HepG2 (cell line): ENCODE data around the gene KATNA1. TPM values are rescaled to one million over a fixed set of nuclear protein-coding genes. Genes with fewer than 3 reads are reported as not detected.
A peak's percentile ranks its signal among the peaks of the same experiment; 100 is the strongest.

Source experiments
- DPF2 ChIP-seq: sonication (generic); formaldehyde crosslinking; IDR thresholded peaks from 2 replicates; pipeline ENCODE4 v1.4.0; 2020; ENCODE audit warnings: mild to moderate bottlenecking, low read depth, missing genetic modification reagents, borderline replicate concordance
- GATA4 ChIP-seq: sonication (generic); IDR thresholded peaks from 2 replicates; pipeline ENCODE4 v1.6.1; 2016; ENCODE audit warnings: antibody characterized with exemption, low read depth, borderline replicate concordance
- IKZF4 ChIP-seq: sonication (generic); formaldehyde crosslinking; IDR thresholded peaks from 2 replicates; pipeline ENCODE4 v1.5.1; 2020; ENCODE audit warnings: borderline replicate concordance, mild to moderate bottlenecking, low read depth, missing genetic modification reagents; ENCODE audit errors: not compliant biosample characterization
- MED8 ChIP-seq: sonication (generic); formaldehyde crosslinking; IDR thresholded peaks from 2 replicates; pipeline ENCODE4 v1.8.1; 2023; ENCODE audit warnings: mild to moderate bottlenecking, missing genetic modification reagents; ENCODE audit not compliant: insufficient replicate concordance
- MEF2D ChIP-seq: sonication (generic); formaldehyde crosslinking; IDR thresholded peaks from 2 replicates; pipeline ENCODE4 v1.5.1; 2020; ENCODE audit warnings: mild to moderate bottlenecking, missing genetic modification reagents
- SP5 ChIP-seq: IDR thresholded peaks from 2 replicates; pipeline ENCODE4 v1.6.1; 2016; ENCODE audit warnings: low read depth, borderline replicate concordance
- SRY ChIP-seq: sonication (generic); formaldehyde crosslinking; IDR thresholded peaks from 2 replicates; pipeline ENCODE4 v1.8.0; 2022; ENCODE audit warnings: mild to moderate bottlenecking, missing genetic modification reagents
- ZBED4 ChIP-seq: sonication (generic); formaldehyde crosslinking; IDR thresholded peaks from 2 replicates; pipeline ENCODE4 v1.4.0; 2020; ENCODE audit warnings: missing genetic modification reagents, borderline replicate concordance
- ZNF34 ChIP-seq: sonication (generic); formaldehyde crosslinking; IDR thresholded peaks from 2 replicates; pipeline ENCODE4 v1.4.0; 2020; ENCODE audit warnings: mild to moderate bottlenecking, missing genetic modification reagents, borderline replicate concordance
- ZNF740 ChIP-seq: sonication (generic); formaldehyde crosslinking; IDR thresholded peaks from 2 replicates; pipeline ENCODE4 v1.4.0; 2020; ENCODE audit warnings: missing genetic modification reagents
- ZNF792 ChIP-seq: IDR thresholded peaks from 2 replicates; pipeline ENCODE4 v1.6.1; 2016
- ZSCAN29 ChIP-seq: sonication (generic); formaldehyde crosslinking; conservative IDR thresholded peaks from 2 replicates; pipeline ENCODE4 v1.4.0; 2020; ENCODE audit warnings: mild to moderate bottlenecking, missing genetic modification reagents
- polyA plus RNA-seq, 8 experiments: library from polyadenylated mRNA; depleted of rRNA in 3 of 8; stranded (reverse) in 7 of 8; unstranded in 1 of 8; fragments of >200 nt; fragmentation: Illumina TruSeq in 4 of 8; extraction: Trizol in 4 of 8; gene quantifications; 2 replicates each; pipeline versions ENCODE4 v1.2.1 to v1.2.3, GENCODE V29; 2011 to 2016; ENCODE audit warnings: low read depth in 4 of 8, missing spikeins in 1 of 8, mixed read lengths in 1 of 8; ENCODE audit not compliant: insufficient read depth in 1 of 8
- total RNA-seq, 5 experiments: library from RNA; depleted of rRNA; stranded (reverse); fragments of >200 nt; fragmentation: Illumina TruSeq; extraction: Trizol; gene quantifications; 2 replicates each; pipeline ENCODE4 v1.2.3, GENCODE V29; 2016; ENCODE audit warnings: low read depth in 1 of 5
- TF ChIP-seq, protein P1 (sequence below): sonication (generic); formaldehyde crosslinking; IDR thresholded peaks from 2 replicates; pipeline ENCODE4 v1.8.1; 2023; ENCODE audit warnings: mild to moderate bottlenecking, missing genetic modification reagents, borderline replicate concordance
- TF ChIP-seq, protein P2 (sequence below): sonication (generic); formaldehyde crosslinking; IDR thresholded peaks from 2 replicates; pipeline ENCODE4 v1.4.0; 2020; ENCODE audit warnings: mild to moderate bottlenecking, missing genetic modification reagents
- TF ChIP-seq, protein P3 (sequence below), 2 experiments: sonication (generic) in 1 of 2; formaldehyde crosslinking in 1 of 2; IDR thresholded peaks; 2 replicates each; pipeline versions ENCODE4 v1.6.1 to v1.9.0; 2014 to 2022; ENCODE audit warnings: antibody characterized with exemption in 1 of 2, borderline replicate concordance in 1 of 2, inconsistent platforms in 1 of 2, low read depth in 1 of 2, missing genetic modification reagents in 1 of 2

The KATNA1 gene
- total and polyA plus RNA-seq, 2 of the 13 experiments (the other 11 are each of a cell fraction or from before 2014, with no cell fraction given): 14.8 to 25.3 TPM

DNA sequence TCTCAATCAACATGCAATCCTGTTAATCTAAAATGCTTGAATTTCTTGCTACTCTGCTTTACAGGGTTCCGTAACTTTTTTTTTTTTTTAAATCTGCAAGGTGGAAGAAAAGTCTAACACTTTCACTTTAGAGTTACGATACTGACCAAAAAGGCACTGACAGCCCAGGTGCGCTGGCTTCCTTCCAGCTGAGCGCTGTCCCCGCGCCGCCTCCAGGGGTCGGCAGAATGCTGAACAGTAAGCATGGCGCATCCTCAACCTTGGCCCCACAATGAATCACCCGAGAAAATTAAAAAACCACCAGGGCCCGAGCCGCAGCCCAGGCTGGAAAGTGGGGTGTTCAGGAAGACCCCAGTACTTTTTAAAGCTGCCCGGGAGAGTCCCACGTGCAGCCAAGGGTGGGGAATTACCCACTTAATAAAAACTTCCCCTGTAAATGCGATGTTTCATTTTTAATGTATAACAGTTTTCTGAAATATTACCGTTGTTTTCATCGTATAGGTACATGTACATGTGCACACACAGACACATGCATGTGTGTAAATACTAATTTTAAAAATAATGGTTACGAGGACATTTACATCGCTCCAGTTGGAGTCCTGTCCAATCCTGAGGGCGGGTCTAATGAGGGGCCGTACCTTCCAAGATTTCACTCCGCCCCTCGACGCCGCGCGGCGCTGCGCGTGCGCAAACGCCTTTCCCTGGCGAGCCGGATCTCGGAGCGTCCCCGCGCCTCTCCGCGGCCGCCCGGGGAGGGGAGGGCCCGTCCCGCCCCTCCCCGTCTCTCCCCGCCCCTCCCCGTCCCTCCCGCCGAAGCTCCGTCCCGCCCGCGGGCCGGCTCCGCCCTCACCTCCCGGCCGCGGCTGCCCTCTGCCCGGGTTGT is 82.7 kb downstream of the KATNA1 start, which contains the start of gene GINM1 (continued):
- no peak for TF ChIP-seq ZNF34 (CRISPR knock-in tag)
- TF ChIP-seq IKZF4 (CRISPR knock-in tag): no peak
- peak; percentile 43; the same call in 1 of the 2 replicates for TF ChIP-seq SP5
- no peak for TF ChIP-seq ZSCAN29 (CRISPR knock-in tag)
- 0 out of 2 replicates have a peak, but pooled peaks have one; percentile 25 for TF ChIP-seq ZNF792 (CRISPR knock-in tag)
- no peak for TF ChIP-seq ZNF740
- TF ChIP-seq MED8 (CRISPR knock-in tag): no peak
- no peak for TF ChIP-seq ZBED4
- TF ChIP-seq, protein P1, sequence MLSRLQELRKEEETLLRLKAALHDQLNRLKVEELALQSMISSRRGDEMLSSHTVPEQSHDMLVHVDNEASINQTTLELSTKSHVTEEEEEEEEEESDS (CRISPR knock-in tag): no peak
- no peak for TF ChIP-seq DPF2 (CRISPR knock-in tag)
- no peak for TF ChIP-seq GATA4
- TF ChIP-seq, protein P2, sequence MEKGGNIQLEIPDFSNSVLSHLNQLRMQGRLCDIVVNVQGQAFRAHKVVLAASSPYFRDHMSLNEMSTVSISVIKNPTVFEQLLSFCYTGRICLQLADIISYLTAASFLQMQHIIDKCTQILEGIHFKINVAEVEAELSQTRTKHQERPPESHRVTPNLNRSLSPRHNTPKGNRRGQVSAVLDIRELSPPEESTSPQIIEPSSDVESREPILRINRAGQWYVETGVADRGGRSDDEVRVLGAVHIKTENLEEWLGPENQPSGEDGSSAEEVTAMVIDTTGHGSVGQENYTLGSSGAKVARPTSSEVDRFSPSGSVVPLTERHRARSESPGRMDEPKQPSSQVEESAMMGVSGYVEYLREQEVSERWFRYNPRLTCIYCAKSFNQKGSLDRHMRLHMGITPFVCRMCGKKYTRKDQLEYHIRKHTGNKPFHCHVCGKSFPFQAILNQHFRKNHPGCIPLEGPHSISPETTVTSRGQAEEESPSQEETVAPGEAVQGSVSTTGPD (CRISPR knock-in tag): no peak
- TF ChIP-seq MEF2D (CRISPR knock-in tag): 0 out of 2 replicates have a peak, but pooled peaks have one; percentile 47
- TF ChIP-seq, protein P3, sequence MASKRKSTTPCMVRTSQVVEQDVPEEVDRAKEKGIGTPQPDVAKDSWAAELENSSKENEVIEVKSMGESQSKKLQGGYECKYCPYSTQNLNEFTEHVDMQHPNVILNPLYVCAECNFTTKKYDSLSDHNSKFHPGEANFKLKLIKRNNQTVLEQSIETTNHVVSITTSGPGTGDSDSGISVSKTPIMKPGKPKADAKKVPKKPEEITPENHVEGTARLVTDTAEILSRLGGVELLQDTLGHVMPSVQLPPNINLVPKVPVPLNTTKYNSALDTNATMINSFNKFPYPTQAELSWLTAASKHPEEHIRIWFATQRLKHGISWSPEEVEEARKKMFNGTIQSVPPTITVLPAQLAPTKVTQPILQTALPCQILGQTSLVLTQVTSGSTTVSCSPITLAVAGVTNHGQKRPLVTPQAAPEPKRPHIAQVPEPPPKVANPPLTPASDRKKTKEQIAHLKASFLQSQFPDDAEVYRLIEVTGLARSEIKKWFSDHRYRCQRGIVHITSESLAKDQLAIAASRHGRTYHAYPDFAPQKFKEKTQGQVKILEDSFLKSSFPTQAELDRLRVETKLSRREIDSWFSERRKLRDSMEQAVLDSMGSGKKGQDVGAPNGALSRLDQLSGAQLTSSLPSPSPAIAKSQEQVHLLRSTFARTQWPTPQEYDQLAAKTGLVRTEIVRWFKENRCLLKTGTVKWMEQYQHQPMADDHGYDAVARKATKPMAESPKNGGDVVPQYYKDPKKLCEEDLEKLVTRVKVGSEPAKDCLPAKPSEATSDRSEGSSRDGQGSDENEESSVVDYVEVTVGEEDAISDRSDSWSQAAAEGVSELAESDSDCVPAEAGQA (IDR thresholded peaks at IDR 0.05; ENCODE audit: low read depth): 0 out of 2 replicates have a peak, but pooled peaks have one; percentile 15
- TF ChIP-seq, protein P3 (CRISPR knock-in tag; IDR thresholded peaks at IDR 0.05; ENCODE audit: borderline replicate concordance): peak; percentile 65; the same call in 1 of the 2 replicates
- no peak; the same call in 1 of the 2 replicates for TF ChIP-seq SRY (CRISPR knock-in tag)
